Ammon's horn (tissue), 1 donor: ENCODE measurements around the gene TBC1D3I.
"Not testable (repeated sequence)": the region's sequence is repeated elsewhere in the genome, so short reads cannot be mapped to it uniquely, and the experiment has no call there.

ENCODE experiments used
- DNase-seq: peaks from one replicate; pipeline ENCODE4 v3.0.0-alpha.2; 2016; ENCODE audit warnings: low spot score

TBC1D3I gene

DNA sequence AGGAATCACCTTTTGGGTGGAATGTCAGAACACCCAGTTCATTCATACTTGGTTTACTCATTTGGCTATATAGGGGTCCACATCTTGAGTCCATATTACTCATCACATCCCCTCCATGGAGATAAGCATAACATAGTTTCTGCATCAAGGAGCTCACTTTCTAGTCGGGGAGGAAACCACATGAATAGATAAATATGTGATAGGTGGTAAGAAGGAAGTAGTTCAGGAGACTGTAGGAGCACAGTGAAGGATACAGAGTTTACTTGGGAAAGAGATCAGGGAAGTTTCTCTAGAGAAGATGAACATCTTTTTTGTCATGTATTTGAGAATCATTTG lies 57.9 kb downstream of the TBC1D3I start:
- DNase-seq, result not testable (repeated sequence)

DNA sequence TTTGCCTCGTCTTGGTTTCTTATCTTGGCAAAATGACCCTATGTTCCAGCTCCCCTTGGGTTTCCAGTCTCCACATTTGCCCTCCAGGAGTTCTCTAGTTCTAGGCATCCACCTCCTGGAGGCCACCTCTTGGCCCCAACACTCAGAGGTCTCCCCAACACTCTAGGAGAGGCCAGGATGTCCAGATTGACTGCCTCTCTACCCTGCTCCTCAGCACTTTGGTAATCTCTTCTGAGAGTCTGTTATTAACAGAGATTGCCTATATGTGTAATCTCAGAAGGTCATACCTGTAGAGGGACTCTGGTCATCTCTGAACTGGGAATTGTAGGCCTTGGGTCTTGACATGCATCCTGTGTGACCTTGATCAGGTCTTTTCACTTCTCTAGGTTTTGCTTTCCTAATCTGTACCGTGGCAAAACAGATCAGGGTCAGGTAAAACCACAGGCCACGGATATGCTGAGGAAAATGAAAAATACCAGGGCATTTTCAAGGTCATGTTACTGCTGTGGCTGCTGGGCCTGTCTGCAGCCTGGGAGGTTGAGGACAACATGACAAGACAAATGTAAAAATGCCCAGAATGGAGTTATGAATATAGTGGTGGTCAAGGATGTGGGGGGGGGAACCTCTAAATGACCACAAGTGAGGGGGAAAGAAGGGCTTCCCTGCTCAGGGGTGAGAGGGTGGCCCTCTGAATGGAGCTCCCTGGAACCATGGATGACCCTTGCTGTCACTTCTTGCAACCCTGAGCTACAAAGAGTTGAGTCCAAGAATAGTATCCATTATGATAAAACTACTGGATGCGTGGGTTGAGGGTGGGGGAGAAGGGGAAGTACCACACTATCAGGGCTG lies 58.5 kb downstream of the TBC1D3I start:
- DNase-seq, result no peak

GRCh38 chr17:36204724-36205500 lies 59.5 kb downstream of the TBC1D3I start:
- no peak for DNase-seq
